Thyroid gland (tissue), 4 donors: ENCODE measurements around the gene DOCK2. TPM values are rescaled to one million over a fixed set of nuclear protein-coding genes. Genes with fewer than 3 reads are reported as not detected.

Experiments
- DNase-seq, 2 donors: peaks; one replicate each; pipeline ENCODE4 v3.0.0-alpha.2; 2019
- H3K27ac ChIP-seq, 3 donors: fragments of 200-600 bp; sonication (generic); 1 replicate in 2 of 3; 2 replicates in 1 of 3; pipeline ENCODE4 v1.5.1; 2016 to 2019; ENCODE audit warnings: mild to moderate bottlenecking in 1 of 3, moderate library complexity in 1 of 3
- H3K27me3 ChIP-seq: fragments of 200-600 bp; sonication (generic); one replicate; pipeline ENCODE4 v1.5.1; 2019
- H3K36me3 ChIP-seq, 2 donors: fragments of 200-600 bp; sonication (generic); one replicate each; pipeline ENCODE4 v1.5.1; 2016 to 2019
- H3K4me1 ChIP-seq, 2 donors: fragments of 200-600 bp; sonication (generic); one replicate each; pipeline ENCODE4 v1.5.1; 2017 to 2019
- H3K4me3 ChIP-seq, 3 donors: fragments of 200-600 bp; sonication (generic); replicated peaks in 1 of 3; 1 replicate in 2 of 3; 2 replicates in 1 of 3; pipeline ENCODE4 v1.5.1; 2016; ENCODE audit warnings: mild to moderate bottlenecking in 1 of 3
- H3K9me3 ChIP-seq: fragments of 200-600 bp; sonication (generic); one replicate; pipeline ENCODE4 v1.5.1; 2017
- CTCF ChIP-seq, 6 experiments: fragments of 200-600 bp in 3 of 6; fragments of 450-650 bp in 3 of 6; sonication (generic) in 3 of 6; IDR thresholded peaks; one replicate each; pipeline ENCODE4 v1.5.1; 2016 to 2019; ENCODE audit warnings: antibody characterized with exemption in 6 of 6, mild to moderate bottlenecking in 2 of 6, inconsistent platforms in 1 of 6, moderate library complexity in 1 of 6
- POLR2A ChIP-seq, 2 donors: fragments of 450-650 bp; IDR thresholded peaks; one replicate each; pipeline ENCODE4 v1.6.1; 2017; ENCODE audit warnings: antibody characterized with exemption in 2 of 2, mild to moderate bottlenecking in 2 of 2, moderate library complexity in 1 of 2
- WGBS, 2 donors: methylation state at CpG; one replicate each; pipeline ENCODE4 v1.1.5; 2017; 5-methylcytosine and 5-hydroxymethylcytosine counted together
- intact Hi-C: fragments of 100-400 bp; cut with DNase I; formaldehyde crosslinking; loops from one replicate; pipeline ENCODE4 v1.15.1; 2023
- total RNA-seq, 4 donors: library from RNA; depleted of rRNA; stranded (reverse); fragments of >200 nt; gene quantifications; one replicate each; pipeline ENCODE4 v1.2.3, GENCODE V29; 2016

Gene DOCK2
- total RNA-seq, 4 donors from 2014 or later = 4.3 to 14.1 (median 8.6) TPM

DNA sequence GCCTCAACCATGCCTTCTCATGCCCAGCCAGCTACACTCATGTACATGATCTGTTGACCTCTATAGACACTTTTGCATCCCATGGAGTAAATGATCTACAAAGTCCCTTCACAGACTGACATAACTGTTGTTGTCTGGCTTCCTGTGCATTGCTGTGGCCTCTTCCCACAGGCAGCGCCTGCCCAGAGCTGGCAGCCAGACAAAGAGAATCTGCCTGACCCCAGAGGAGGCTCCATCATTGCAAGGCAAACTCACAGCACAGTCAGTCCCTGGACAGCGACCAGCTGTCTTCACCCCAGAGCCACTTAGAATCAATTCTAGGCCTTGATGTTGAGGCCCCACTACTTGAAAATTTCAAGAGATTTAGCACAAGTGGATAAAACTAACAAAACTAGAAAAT, 277.7 kb downstream of the DOCK2 start:
- Histone ChIP-seq H3K27ac (no peak overlapping the region), H3K36me3 (no peaks in the 10 kb centered on the region), H3K4me1 (no peaks in the 10 kb centered on the region), H3K27me3 (no peaks in the 10 kb centered on the region), H3K4me3 (no peak overlapping the region), H3K9me3 (no peaks in the 10 kb centered on the region)
- intact Hi-C loops = no loop called here
- peak; percentile 72 to 83 for DNase-seq
- TF ChIP-seq POLR2A (IDR thresholded peaks at IDR 0.05) (no peak), CTCF (IDR thresholded peaks at IDR 0.05) (no peak)
- WGBS, 2 donors = 17% methylated on average over 2 of the region's 2 CpGs

DNA sequence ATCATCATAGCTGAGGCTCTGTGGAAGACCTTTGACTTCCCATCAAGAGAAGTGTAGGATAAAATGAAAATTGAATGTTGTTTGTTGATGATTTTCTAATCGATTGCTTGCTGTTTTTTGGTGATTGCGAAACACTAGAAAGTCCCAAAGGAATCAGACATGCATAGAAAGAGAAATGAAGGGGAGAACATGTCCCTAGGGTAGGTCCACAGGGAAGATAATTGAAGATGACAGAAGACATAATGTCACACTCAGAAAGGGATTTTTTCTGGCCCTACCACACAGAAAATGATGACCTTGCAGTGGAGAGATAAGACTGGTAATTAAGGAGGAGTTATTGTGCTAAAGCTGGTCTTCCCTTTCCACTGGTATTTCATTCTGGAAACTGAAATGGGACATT, 280.4 kb downstream of the DOCK2 start:
- H3K4me1 ChIP-seq = no peaks in the 10 kb centered on the region
- DNase-seq = no peak
- no peak overlapping the region for H3K27ac ChIP-seq
- 85 to 90% methylated on average over 2 of the region's 2 CpGs for WGBS, 2 donors
- H3K4me3 ChIP-seq = no peak overlapping the region
- intact Hi-C loops = no loop called here
- H3K9me3 ChIP-seq = no peaks in the 10 kb centered on the region
- no peaks in the 10 kb centered on the region for H3K36me3 ChIP-seq
- no peaks in the 10 kb centered on the region for H3K27me3 ChIP-seq
- TF ChIP-seq POLR2A (IDR thresholded peaks at IDR 0.05) = no peak
- TF ChIP-seq CTCF (IDR thresholded peaks at IDR 0.05) = no peak

DNA sequence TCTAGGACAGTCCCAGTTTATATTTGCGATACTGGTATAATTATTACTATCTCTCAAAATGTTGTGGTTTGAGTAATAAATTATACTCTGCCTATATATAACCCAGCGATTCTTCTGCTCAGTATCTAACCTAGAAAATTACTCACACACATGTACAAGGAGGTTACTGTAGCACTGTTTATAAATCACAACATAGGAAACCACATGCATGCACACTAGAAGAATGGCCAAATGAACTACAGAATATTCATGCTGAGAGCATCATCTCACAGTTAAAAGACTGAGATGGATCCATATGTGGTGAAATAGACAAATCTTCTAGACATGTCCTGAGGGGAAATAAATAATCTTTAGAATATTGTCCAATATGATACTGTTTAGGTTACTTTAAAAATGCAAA, 281.2 kb downstream of the DOCK2 start:
- Histone ChIP-seq H3K27ac (no peak overlapping the region), H3K4me1 (no peaks in the 10 kb centered on the region), H3K4me3 (no peak overlapping the region), H3K36me3 (no peaks in the 10 kb centered on the region), H3K9me3 (no peaks in the 10 kb centered on the region), H3K27me3 (no peaks in the 10 kb centered on the region)
- no peak for TF ChIP-seq POLR2A (IDR thresholded peaks at IDR 0.05)
- TF ChIP-seq CTCF (IDR thresholded peaks at IDR 0.05) = no peak
- intact Hi-C loops = no loop called here
- DNase-seq = no peak
- 91 to 92% methylated on average over 2 of the region's 2 CpGs for WGBS, 2 donors

DNA sequence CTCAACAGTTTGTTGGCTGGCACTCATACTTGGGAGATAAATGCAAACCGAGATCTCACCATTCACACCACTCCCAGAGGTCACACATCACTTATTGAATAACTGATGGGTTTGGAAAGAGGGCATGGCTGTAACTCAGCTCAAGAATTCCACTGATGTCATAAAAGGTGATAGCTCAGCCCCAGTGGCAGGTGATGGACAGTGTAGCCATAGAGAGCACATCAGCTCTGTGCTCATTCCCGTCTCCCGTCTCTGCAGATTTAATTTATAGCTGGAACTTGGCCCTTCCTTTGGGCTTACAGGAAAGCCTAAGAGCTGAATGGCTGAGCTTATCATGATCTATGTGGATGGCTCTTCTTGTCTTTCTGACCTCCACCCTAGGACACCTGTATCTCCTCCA, 283.4 kb downstream of the DOCK2 start:
- no peak overlapping the region for H3K27ac ChIP-seq
- H3K4me1 ChIP-seq = no peaks in the 10 kb centered on the region
- no peaks in the 10 kb centered on the region for H3K27me3 ChIP-seq
- 87 to 91% methylated on average over 3 of the region's 3 CpGs for WGBS, 2 donors
- TF ChIP-seq CTCF (IDR thresholded peaks at IDR 0.05) (no peak), POLR2A (IDR thresholded peaks at IDR 0.05) (no peak)
- H3K36me3 ChIP-seq = no peaks in the 10 kb centered on the region
- H3K4me3 ChIP-seq = no peak overlapping the region
- DNase-seq = no peak
- intact Hi-C loops = no loop called here
- H3K9me3 ChIP-seq = no peaks in the 10 kb centered on the region

GRCh38 chr5:169921384-169921783, 284.3 kb downstream of the DOCK2 start:
- intact Hi-C loops = no loop called here
- Histone ChIP-seq H3K27ac (no peak overlapping the region), H3K36me3 (no peaks in the 10 kb centered on the region), H3K4me3 (no peak overlapping the region), H3K4me1 (no peaks in the 10 kb centered on the region), H3K27me3 (no peaks in the 10 kb centered on the region), H3K9me3 (no peaks in the 10 kb centered on the region)
- DNase-seq = no peak
- WGBS, 2 donors = 49% methylated on average over 3 of the region's 3 CpGs
- TF ChIP-seq POLR2A (IDR thresholded peaks at IDR 0.05) (no peak), CTCF (IDR thresholded peaks at IDR 0.05) (no peak)
